Neural crest cell (in vitro differentiated cells): ENCODE data around the gene IL18RAP. TPM values are rescaled to one million over a fixed set of nuclear protein-coding genes. Genes with fewer than 3 reads are reported as not detected.

Source experiments
- DNase-seq: peaks from one replicate; pipeline ENCODE4 v3.0.0; 2021; ENCODE audit warnings: low read depth, mixed read lengths, low spot score
- H3K27ac Mint-ChIP-seq: one replicate; pipeline ENCODE4 v1.8.0; 2021; ENCODE audit warnings: mild to moderate bottlenecking, mixed read lengths; ENCODE audit not compliant: unreplicated experiment
- H3K27me3 Mint-ChIP-seq: 2 replicates; pipeline ENCODE4 v1.8.0; 2021; ENCODE audit warnings: low read depth, mild to moderate bottlenecking, mixed read lengths
- H3K36me3 Mint-ChIP-seq: 2 replicates; pipeline ENCODE4 v1.8.0; 2021; ENCODE audit warnings: low read depth, mild to moderate bottlenecking, mixed read lengths
- H3K4me1 Mint-ChIP-seq: 2 replicates; pipeline ENCODE4 v1.8.0; 2021; ENCODE audit warnings: mixed read lengths
- H3K4me3 Mint-ChIP-seq: one replicate; pipeline ENCODE4 v1.8.0; 2021; ENCODE audit warnings: mild to moderate bottlenecking, mixed read lengths
- H3K9me3 Mint-ChIP-seq: 2 replicates; pipeline ENCODE4 v1.8.0; 2021; ENCODE audit warnings: mixed read lengths
- total RNA-seq: library from RNA; stranded (reverse); gene quantifications from 2 replicates; pipeline ENCODE4 v1.2.1, GENCODE V29; 2021
- TF ChIP-seq, protein P1 (sequence below): fragments of 200-600 bp; sonication (generic); conservative IDR thresholded peaks from 2 replicates; pipeline ENCODE4 v1.5.0; 2021; ENCODE audit warnings: antibody characterized with exemption, mild to moderate bottlenecking

The IL18RAP gene
- total RNA-seq, 1 donor from 2014 or later, result not detected

DNA sequence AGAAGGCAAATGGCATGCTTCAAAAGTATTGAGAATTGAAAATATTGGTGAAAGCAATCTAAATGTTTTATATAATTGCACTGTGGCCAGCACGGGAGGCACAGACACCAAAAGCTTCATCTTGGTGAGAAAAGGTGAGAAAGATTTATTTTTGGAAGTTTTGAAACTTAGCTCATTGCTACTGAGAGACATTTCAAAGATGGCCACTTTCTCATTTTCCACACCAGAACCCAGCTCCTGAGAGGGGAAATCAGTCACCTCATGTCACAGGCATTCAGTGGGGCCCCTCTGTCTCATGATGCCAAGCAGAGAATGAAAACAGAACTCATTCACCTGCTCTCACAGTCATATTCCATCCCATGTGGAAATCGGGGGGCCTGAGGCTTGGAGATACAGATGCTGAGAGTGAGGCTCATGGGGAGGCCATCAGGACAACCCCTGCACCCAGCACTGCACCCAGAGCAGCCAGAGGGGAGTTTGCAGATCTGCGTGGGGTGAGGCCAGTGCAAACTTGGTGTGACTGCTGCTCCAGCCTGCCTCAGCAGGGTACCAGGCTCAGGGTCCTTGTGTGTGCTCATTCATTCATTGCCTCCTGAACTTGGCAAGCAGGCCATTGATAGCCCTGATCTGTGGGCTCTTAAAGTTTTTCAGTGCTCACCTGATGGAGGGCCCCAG is 36.0 kb upstream of the IL18RAP start:
- Mint-ChIP-seq H3K4me1 (no peaks in the 10 kb centered on the region), H3K9me3 (peaks cover 10% of the 10 kb centered on the region), H3K27ac (no peak overlapping the region), H3K4me3 (no peak overlapping the region), H3K27me3 (no peaks in the 10 kb centered on the region), H3K36me3 (peaks cover 2% of the 10 kb centered on the region)
- TF ChIP-seq, protein P1, sequence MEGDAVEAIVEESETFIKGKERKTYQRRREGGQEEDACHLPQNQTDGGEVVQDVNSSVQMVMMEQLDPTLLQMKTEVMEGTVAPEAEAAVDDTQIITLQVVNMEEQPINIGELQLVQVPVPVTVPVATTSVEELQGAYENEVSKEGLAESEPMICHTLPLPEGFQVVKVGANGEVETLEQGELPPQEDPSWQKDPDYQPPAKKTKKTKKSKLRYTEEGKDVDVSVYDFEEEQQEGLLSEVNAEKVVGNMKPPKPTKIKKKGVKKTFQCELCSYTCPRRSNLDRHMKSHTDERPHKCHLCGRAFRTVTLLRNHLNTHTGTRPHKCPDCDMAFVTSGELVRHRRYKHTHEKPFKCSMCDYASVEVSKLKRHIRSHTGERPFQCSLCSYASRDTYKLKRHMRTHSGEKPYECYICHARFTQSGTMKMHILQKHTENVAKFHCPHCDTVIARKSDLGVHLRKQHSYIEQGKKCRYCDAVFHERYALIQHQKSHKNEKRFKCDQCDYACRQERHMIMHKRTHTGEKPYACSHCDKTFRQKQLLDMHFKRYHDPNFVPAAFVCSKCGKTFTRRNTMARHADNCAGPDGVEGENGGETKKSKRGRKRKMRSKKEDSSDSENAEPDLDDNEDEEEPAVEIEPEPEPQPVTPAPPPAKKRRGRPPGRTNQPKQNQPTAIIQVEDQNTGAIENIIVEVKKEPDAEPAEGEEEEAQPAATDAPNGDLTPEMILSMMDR, result no peak
- no peak for DNase-seq

DNA sequence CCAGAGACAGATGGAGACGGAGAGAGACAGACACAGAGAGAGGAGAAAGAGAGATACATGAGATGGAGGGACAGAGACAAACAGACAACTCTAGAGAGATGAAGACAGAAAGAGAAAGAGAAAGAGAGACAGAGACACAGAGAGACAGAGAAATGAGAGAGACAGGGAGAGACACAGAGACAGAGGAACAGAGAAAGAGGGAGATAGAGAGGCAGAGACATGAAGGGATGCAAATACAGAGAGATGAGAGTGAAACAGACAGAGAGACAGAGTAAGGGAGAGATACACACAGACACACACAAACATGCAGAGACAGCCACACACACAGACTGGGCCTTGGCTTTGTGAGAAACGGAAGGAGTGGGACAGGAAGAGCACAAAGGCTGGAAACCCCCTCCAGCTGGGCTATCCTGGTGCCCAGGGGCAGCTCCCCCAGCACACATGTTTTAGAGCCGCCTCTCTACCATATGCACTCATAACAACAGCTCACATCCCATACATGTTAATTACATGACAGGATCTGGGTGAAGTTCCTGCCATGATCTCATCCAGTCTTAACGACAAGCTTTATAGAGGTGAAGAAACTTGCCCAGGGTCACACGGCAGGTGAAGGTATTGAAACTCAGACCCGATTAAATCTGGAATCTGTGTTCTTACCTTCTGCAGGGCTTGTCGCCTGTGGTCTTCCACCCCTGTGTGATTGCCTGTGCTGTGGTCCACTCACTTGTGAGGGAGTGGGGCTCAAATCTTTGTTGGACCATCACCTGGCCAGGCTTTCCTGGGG is 35.0 kb upstream of the IL18RAP start:
- DNase-seq, result no peak
- Mint-ChIP-seq H3K36me3 (peaks cover 2% of the 10 kb centered on the region), H3K4me1 (no peaks in the 10 kb centered on the region), H3K27me3 (no peaks in the 10 kb centered on the region), H3K27ac (no peak overlapping the region), H3K9me3 (peaks cover 10% of the 10 kb centered on the region), H3K4me3 (no peak overlapping the region)
- TF ChIP-seq, protein P1, result no peak

DNA sequence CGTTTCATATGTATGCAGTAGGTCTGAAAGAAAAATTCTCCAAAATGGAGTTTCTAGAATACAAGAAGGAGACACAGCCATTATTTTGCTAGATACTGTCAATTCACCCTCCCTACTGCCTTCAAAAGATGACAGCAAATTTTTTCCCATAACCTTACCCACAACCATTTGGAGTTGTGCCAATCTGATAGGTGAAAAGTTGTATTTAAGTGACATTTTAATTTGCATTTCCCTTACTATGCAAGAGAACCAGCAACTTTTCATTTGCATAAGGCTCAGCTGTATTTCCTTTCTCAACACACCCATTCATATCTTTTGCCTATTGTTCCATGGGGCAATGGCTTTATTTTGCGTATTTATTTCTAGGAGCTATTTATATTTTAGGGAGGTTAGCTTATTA is 31.4 kb upstream of the IL18RAP start:
- no peaks in the 10 kb centered on the region for H3K4me1 Mint-ChIP-seq
- no peak overlapping the region for H3K4me3 Mint-ChIP-seq
- DNase-seq, result no peak
- H3K27me3 Mint-ChIP-seq, result peaks cover 3% of the 10 kb centered on the region
- H3K36me3 Mint-ChIP-seq, result no peaks in the 10 kb centered on the region
- no peaks in the 10 kb centered on the region for H3K9me3 Mint-ChIP-seq
- H3K27ac Mint-ChIP-seq, result no peak overlapping the region
- TF ChIP-seq, protein P1, result no peak

DNA sequence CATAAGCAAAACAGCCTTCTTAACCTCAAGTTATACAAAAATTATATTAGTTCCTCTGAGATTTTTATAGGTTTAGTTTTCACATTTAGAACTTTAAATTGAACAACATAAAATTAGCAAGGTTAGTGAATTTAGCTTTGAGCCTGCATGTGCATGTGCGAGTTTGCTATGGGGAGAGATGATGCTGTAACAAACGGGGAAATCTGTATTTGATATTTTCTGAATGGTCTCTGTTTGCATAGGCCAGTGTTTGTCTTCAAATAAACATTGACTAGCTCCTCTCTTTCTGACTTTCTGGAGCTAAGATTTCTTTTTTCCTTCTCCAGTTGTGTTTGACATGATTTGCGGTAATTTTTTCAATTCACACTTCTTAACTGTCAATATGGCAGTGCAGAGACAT is 30.9 kb upstream of the IL18RAP start:
- Mint-ChIP-seq H3K36me3 (no peaks in the 10 kb centered on the region), H3K27ac (no peak overlapping the region)
- TF ChIP-seq, protein P1, result no peak

DNA sequence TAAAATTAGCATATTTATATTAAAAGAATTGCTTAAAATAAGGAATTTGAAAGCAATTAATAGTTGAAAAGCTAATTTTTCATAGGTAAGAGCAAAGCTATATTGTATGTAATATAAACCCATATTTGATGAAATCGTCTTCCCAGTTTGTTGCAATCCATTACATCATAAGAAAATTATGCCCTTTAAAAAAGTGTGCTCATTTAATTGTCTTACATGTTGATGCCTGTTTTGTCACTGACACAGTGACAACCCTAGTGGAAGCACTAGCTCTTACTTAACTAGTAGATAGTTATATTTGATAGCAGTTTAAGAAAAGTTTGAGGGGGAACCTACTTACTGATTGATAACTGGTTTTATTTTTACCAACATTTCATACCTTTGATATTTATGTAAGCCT is 30.0 kb upstream of the IL18RAP start:
- no peak overlapping the region for H3K27ac Mint-ChIP-seq
- no peak for DNase-seq
- H3K27me3 Mint-ChIP-seq, result peaks cover 3% of the 10 kb centered on the region
- no peaks in the 10 kb centered on the region for H3K4me1 Mint-ChIP-seq
- H3K36me3 Mint-ChIP-seq, result no peaks in the 10 kb centered on the region
- TF ChIP-seq, protein P1, result no peak
- H3K4me3 Mint-ChIP-seq, result no peak overlapping the region
- H3K9me3 Mint-ChIP-seq, result no peaks in the 10 kb centered on the region

More for the DNA sequence above, 30.9 kb upstream of the IL18RAP start:
- H3K9me3 Mint-ChIP-seq, result no peaks in the 10 kb centered on the region
- no peak for DNase-seq
- H3K4me1 Mint-ChIP-seq, result no peaks in the 10 kb centered on the region
- no peak overlapping the region for H3K4me3 Mint-ChIP-seq
- peaks cover 3% of the 10 kb centered on the region for H3K27me3 Mint-ChIP-seq
